ENCODE data around the gene MAIP1. TPM values are rescaled to one million over a fixed set of nuclear protein-coding genes. Genes with fewer than 3 reads are reported as not detected.

Gene MAIP1
- polyA plus RNA-seq, 2 of the 4 experiments (the other 2 are of a cell fraction), result 36.9 to 50.9 TPM

DNA sequence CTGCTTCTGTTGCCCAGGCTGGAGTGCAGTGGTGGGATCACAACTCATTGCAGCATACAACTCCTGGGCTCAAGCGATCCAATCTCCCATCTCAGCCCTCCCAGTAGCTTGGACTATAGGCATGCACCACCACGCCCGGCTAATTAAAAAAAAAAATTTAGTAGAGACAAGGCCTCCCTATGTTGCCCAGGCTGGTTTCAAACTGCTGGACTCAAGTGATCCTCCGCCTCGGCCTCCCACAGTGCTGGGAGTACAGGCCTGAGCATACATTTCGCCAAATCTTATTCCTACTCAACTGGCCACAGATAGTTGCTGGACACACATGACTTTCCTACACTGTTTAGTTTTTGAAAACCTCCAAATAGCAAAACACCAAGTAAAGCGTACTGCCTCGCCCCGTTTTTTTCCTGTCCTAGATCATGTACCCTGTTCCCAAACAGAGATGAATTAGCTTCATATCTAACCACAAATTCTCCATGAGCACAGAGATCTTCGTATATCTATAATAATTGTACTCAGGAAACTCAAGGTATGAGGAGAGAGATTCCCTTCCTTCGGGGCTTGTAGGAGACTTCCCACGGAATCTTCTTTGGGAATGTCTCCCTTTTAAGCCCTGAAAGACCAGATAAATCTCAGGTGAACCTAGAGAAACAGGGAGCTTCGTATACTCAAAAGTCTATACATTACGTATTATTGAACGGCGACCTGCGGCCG, 44.9 kb upstream of the MAIP1 start:
- FAIRE-seq, result no peak
- H3K4me2 ChIP-seq, result peak overlapping the region; percentile 76
- DNase-seq (ENCODE audit: low read depth in 1 of 2, low spot score in 1 of 2), result peak in 1 of 2 experiments; percentile 21
- H3K4me1 ChIP-seq, result peaks cover 7% of the 10 kb centered on the region; the same call in 2 of the 3 replicates
- ATAC-seq, result no peak; a peak in 2 of 6 replicates
- ChIA-PET CTCF (interaction anchor here (1.2 kb wide), 1 partner anchor 206 kb away, joined by 3 read pairs; no protein-coding TSS in a partner anchor), POLR2A (interaction anchor here (1.1 to 1.3 kb wide), 2 partner anchors 30 to 44 kb away, joined by 3 to 4 read pairs; no protein-coding TSS in a partner anchor)
- peak overlapping the region; percentile 55 for H3K4me3 ChIP-seq
- TF ChIP-seq FOSL2 (IDR thresholded peaks at IDR 0.05), result no peak
- no peak for TF ChIP-seq FOSL2 (CRISPR knock-in tag; IDR thresholded peaks at IDR 0.05)
- TF ChIP-seq HOXA7 (CRISPR knock-in tag; IDR thresholded peaks at IDR 0.05), result 0 out of 2 replicates have a peak, but pooled peaks have one; percentile 27
- TF ChIP-seq SMC3 (IDR thresholded peaks at IDR 0.05), result no peak
- no peak for TF ChIP-seq KDM5A (IDR thresholded peaks at IDR 0.05)
- TF ChIP-seq CHD2 (IDR thresholded peaks at IDR 0.05; ENCODE audit: low read length, partially characterized antibody), result no peak
- peak overlapping the region; percentile 73 to 80 for H3K27ac ChIP-seq
- H3K9me3 ChIP-seq, result no peaks in the 10 kb centered on the region
- WGBS (ENCODE audit: missing lambda C conversion rate), result 34% methylated on average over 18 of the region's 18 CpGs

DNA sequence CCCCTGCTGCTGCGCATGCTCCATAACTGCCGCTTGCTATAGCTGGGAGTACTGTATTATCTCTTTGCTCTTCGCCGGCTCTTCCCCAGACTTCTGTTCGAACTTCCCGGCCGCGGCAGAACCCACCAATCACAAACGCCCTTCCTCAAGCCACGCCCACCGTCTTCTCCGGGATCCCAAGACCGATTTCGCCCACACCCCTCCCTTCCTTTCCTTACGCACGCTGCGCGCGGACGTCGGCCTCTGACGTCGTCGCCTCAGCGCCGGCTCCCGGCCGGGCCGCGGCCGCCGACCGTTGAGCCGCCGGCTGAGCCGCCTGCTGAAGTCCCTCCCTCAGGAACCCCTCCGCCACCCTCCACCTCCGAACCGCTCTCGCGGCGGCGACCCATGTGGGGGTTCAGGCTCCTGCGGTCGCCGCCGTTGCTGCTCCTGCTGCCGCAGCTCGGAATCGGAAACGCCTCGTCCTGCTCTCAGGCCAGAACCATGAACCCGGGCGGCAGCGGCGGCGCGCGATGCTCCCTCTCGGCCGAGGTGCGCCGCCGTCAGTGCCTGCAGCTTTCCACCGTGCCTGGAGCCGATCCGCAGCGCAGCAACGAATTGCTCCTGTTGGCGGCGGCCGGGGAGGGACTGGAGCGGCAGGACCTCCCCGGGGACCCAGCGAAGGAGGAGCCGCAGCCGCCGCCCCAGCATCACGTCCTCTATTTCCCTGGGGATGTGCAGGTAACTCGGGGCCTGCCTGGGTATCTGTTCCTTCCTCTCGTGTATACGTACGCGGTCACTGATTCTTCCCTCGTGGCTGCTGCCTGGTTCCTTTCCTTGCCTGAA, 44.1 kb upstream of the MAIP1 start, which contains the start of gene C2orf69:
C2orf69 (plus strand) TSS at position 242 of the 825 bp plus-strand sequence; CDS start at position 388, 146 bp downstream.
- H3K4me3 ChIP-seq, result peak within 1 kb of the TSS; percentile 55
- ChIA-PET POLR2A (interaction anchor here (0.7 to 1.3 kb wide), 3 partner anchors 16 to 44 kb away, joined by 3 to 4 read pairs (median 3); no protein-coding TSS in a partner anchor), CTCF (interaction anchor here (1.2 to 1.4 kb wide), 2 partner anchors 28 to 206 kb away, joined by 3 read pairs; no protein-coding TSS in a partner anchor)
- peak within 1 kb of the TSS; percentile 76 for H3K4me2 ChIP-seq
- no peaks in the 10 kb centered on the region for H3K9me3 ChIP-seq
- H3K27ac ChIP-seq, result peak within 1 kb of the TSS; percentile 88 to 97
- FAIRE-seq, result no peak
- DNase-seq (ENCODE audit: low read depth in 1 of 2, low spot score in 1 of 2), result peak; percentile 87 to 99
- TF ChIP-seq JUN (IDR thresholded peaks at IDR 0.05), result peak in 1 of 2 experiments; percentile 88; a peak in 4 of 5 replicates
- TF ChIP-seq, protein P1, sequence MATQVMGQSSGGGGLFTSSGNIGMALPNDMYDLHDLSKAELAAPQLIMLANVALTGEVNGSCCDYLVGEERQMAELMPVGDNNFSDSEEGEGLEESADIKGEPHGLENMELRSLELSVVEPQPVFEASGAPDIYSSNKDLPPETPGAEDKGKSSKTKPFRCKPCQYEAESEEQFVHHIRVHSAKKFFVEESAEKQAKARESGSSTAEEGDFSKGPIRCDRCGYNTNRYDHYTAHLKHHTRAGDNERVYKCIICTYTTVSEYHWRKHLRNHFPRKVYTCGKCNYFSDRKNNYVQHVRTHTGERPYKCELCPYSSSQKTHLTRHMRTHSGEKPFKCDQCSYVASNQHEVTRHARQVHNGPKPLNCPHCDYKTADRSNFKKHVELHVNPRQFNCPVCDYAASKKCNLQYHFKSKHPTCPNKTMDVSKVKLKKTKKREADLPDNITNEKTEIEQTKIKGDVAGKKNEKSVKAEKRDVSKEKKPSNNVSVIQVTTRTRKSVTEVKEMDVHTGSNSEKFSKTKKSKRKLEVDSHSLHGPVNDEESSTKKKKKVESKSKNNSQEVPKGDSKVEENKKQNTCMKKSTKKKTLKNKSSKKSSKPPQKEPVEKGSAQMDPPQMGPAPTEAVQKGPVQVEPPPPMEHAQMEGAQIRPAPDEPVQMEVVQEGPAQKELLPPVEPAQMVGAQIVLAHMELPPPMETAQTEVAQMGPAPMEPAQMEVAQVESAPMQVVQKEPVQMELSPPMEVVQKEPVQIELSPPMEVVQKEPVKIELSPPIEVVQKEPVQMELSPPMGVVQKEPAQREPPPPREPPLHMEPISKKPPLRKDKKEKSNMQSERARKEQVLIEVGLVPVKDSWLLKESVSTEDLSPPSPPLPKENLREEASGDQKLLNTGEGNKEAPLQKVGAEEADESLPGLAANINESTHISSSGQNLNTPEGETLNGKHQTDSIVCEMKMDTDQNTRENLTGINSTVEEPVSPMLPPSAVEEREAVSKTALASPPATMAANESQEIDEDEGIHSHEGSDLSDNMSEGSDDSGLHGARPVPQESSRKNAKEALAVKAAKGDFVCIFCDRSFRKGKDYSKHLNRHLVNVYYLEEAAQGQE (IDR thresholded peaks at IDR 0.05), result no peak
- TF ChIP-seq, protein P2, sequence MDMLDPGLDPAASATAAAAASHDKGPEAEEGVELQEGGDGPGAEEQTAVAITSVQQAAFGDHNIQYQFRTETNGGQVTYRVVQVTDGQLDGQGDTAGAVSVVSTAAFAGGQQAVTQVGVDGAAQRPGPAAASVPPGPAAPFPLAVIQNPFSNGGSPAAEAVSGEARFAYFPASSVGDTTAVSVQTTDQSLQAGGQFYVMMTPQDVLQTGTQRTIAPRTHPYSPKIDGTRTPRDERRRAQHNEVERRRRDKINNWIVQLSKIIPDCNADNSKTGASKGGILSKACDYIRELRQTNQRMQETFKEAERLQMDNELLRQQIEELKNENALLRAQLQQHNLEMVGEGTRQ (IDR thresholded peaks at IDR 0.05), result no peak
- TF ChIP-seq, protein P3, sequence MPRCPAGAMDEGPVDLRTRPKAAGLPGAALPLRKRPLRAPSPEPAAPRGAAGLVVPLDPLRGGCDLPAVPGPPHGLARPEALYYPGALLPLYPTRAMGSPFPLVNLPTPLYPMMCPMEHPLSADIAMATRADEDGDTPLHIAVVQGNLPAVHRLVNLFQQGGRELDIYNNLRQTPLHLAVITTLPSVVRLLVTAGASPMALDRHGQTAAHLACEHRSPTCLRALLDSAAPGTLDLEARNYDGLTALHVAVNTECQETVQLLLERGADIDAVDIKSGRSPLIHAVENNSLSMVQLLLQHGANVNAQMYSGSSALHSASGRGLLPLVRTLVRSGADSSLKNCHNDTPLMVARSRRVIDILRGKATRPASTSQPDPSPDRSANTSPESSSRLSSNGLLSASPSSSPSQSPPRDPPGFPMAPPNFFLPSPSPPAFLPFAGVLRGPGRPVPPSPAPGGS (IDR thresholded peaks at IDR 0.05), result peak; percentile 81; the same call in 2 of the 3 replicates
- TF ChIP-seq KDM5A (IDR thresholded peaks at IDR 0.05), result peak; percentile 75
- peak; percentile 60; the same call in 1 of the 2 replicates for TF ChIP-seq MYC (IDR thresholded peaks at IDR 0.05; ENCODE audit: borderline replicate concordance, low read length)
- TF ChIP-seq, protein P4, sequence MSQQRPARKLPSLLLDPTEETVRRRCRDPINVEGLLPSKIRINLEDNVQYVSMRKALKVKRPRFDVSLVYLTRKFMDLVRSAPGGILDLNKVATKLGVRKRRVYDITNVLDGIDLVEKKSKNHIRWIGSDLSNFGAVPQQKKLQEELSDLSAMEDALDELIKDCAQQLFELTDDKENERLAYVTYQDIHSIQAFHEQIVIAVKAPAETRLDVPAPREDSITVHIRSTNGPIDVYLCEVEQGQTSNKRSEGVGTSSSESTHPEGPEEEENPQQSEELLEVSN (IDR thresholded peaks at IDR 0.05; ENCODE audit: borderline replicate concordance, low read depth), result peak; percentile 71
- 0 out of 2 replicates have a peak, but pooled peaks have one; percentile 16 for TF ChIP-seq MAZ (IDR thresholded peaks at IDR 0.05; ENCODE audit: borderline replicate concordance, low read depth, low read length)
- TF ChIP-seq CBX2 (IDR thresholded peaks at IDR 0.05; ENCODE audit: borderline replicate concordance, low read depth), result no peak
- TF ChIP-seq, protein P5, sequence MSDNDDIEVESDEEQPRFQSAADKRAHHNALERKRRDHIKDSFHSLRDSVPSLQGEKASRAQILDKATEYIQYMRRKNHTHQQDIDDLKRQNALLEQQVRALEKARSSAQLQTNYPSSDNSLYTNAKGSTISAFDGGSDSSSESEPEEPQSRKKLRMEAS (IDR thresholded peaks at IDR 0.05), result peak; percentile 69; the same call in 1 of the 2 replicates
- peak; percentile 78 for TF ChIP-seq POLR2A (IDR thresholded peaks at IDR 0.05; ENCODE audit: low read length)
- 0 out of 2 replicates have a peak, but pooled peaks have one; percentile 19 for TF ChIP-seq RFX5 (IDR thresholded peaks at IDR 0.05)
- peak; percentile 88 for TF ChIP-seq PHF8 (IDR thresholded peaks at IDR 0.05; ENCODE audit: borderline replicate concordance, low read depth)
- TF ChIP-seq MAFK (IDR thresholded peaks at IDR 0.05; ENCODE audit: partially characterized antibody), result no peak
- ATAC-seq, result peak; percentile 94 to 95
- peaks cover 7% of the 10 kb centered on the region; the same call in 2 of the 3 replicates for H3K4me1 ChIP-seq
- 2% methylated on average over 54 of the region's 85 CpGs for WGBS (ENCODE audit: missing lambda C conversion rate)

Measured in A549 (cell line).